K562 (cell line): ENCODE measurements around the gene MAP3K14. TPM values are rescaled to one million over a fixed set of nuclear protein-coding genes. Genes with fewer than 3 reads are reported as not detected.

Source experiments
- ATAC-seq: fragments of 200-7000 bp; cut with Tn5 transposase; 3 replicates; pipeline ENCODE4 v1.9.1; 2020; ENCODE audit warnings: moderate library complexity
- BruUV-seq: library from RNA; stranded (reverse); fragments of 400-500 nt; replicated peaks from 2 replicates; lab custom pipeline; 2021; lab: Mats Ljungman, UMichigan
- CTCF ChIA-PET: fragments of 300-600 bp; formaldehyde crosslinking; extraction: SDS; loops from one replicate; lab custom pipeline; 2021; ENCODE audit warnings: low intra/inter-chr PET ratio; lab: Yijun Ruan, JAX
- POLR2A ChIA-PET: fragments of 300-600, 350-650 bp; sonication (Branson Sonifier 250); formaldehyde crosslinking; extraction: SDS; loops from one replicate; lab custom pipeline; 2021; ENCODE audit warnings: antibody characterized with exemption, inconsistent platforms; lab: Yijun Ruan, JAX
- DNase-seq, 4 experiments: peaks; one replicate each; pipeline versions ENCODE4 v3.0.0 to v3.0.0-alpha.2; 2011 to 2018; ENCODE audit warnings: low spot score in 3 of 4, mixed read lengths in 3 of 4; ENCODE audit errors: extremely low read depth in 1 of 4
- FAIRE-seq: peaks from 2 replicates; lab custom pipeline; 2011; peaks lifted over from hg19 to GRCh38; lab: Jason Lieb, UNC
- H2AFZ ChIP-seq: 2 replicates; pipeline ENCODE4 v1.6.0; 2011; ENCODE audit warnings: low read depth, low read length, control low read depth, inconsistent platforms
- H3K27ac ChIP-seq: fragments of 200-600 bp; 3 replicates; pipeline ENCODE4 v1.8.0; 2011; ENCODE audit warnings: low read depth, mild to moderate bottlenecking, control low read depth, inconsistent platforms, low read length, moderate library complexity, mixed read lengths; ENCODE audit errors: extremely low read depth
- H3K27me3 ChIP-seq, 2 experiments: fragments of 300-600 bp in 1 of 2; 2 replicates in 1 of 2; 3 replicates in 1 of 2; pipeline versions ENCODE4 v1.6.0 to v1.8.0; 2011; ENCODE audit warnings: inconsistent platforms in 2 of 2, low read length in 2 of 2, mild to moderate bottlenecking in 1 of 2, mixed read lengths in 1 of 2, moderate library complexity in 1 of 2; ENCODE audit not compliant: control insufficient read depth in 2 of 2, insufficient read depth in 2 of 2
- H3K36me3 ChIP-seq: fragments of 300-600 bp; 3 replicates; pipeline ENCODE4 v1.8.0; 2011; ENCODE audit warnings: mild to moderate bottlenecking, low read length, inconsistent platforms; ENCODE audit not compliant: control insufficient read depth, insufficient read depth
- H3K4me1 ChIP-seq, 2 experiments: fragments of 200-600 bp in 1 of 2; replicated peaks in 1 of 2; 2 replicates in 1 of 2; 3 replicates in 1 of 2; pipeline versions ENCODE4 v1.5.1 to v1.8.0; 2011; ENCODE audit warnings: inconsistent platforms in 2 of 2, low read length in 2 of 2, mild to moderate bottlenecking in 1 of 2, mixed read lengths in 1 of 2, moderate library complexity in 1 of 2; ENCODE audit not compliant: control insufficient read depth in 2 of 2, insufficient read depth in 2 of 2
- H3K4me2 ChIP-seq: 2 replicates; pipeline ENCODE4 v1.6.1; 2011; ENCODE audit warnings: low read length, control low read depth, inconsistent platforms, mixed read lengths; ENCODE audit not compliant: insufficient read depth
- H3K4me3 ChIP-seq: fragments of 200-600 bp; sonication (generic), shearing (Covaris generic); 2 replicates; pipeline ENCODE4 v1.5.1; 2016; ENCODE audit warnings: control low read depth, inconsistent platforms
- H3K79me2 ChIP-seq: fragments of 200-600 bp; 3 replicates; pipeline ENCODE4 v1.8.0; 2011; ENCODE audit warnings: low read length, inconsistent platforms; ENCODE audit not compliant: control insufficient read depth, insufficient read depth
- H3K9ac ChIP-seq, 2 experiments: 2 replicates each; pipeline versions ENCODE4 v1.6.0 to v1.6.1; 2011; ENCODE audit warnings: low read depth in 2 of 2, low read length in 2 of 2, control low read depth in 1 of 2, inconsistent platforms in 1 of 2, mild to moderate bottlenecking in 1 of 2, mixed read lengths in 1 of 2; ENCODE audit not compliant: insufficient read depth in 1 of 2
- H3K9me1 ChIP-seq: one replicate; pipeline ENCODE4 v1.6.0; 2011; ENCODE audit warnings: inconsistent platforms, mild to moderate bottlenecking, low read length, moderate library complexity; ENCODE audit not compliant: control insufficient read depth, insufficient read depth
- H3K9me3 ChIP-seq: replicated peaks from 2 replicates; pipeline ENCODE4 v1.5.1; 2011; ENCODE audit warnings: low read depth, low read length, inconsistent platforms; ENCODE audit not compliant: control insufficient read depth, insufficient read depth
- H4K20me1 ChIP-seq: replicated peaks from 2 replicates; pipeline ENCODE4 v1.6.1; 2011; ENCODE audit warnings: low read length, inconsistent platforms, mixed read lengths; ENCODE audit not compliant: control insufficient read depth, insufficient read depth
- CREB1 ChIP-seq, 2 experiments: sonication (generic) in 1 of 2; formaldehyde crosslinking in 1 of 2; IDR thresholded peaks; 2 replicates each; pipeline versions ENCODE4 v1.6.1 to v1.8.0; 2012 to 2022; ENCODE audit warnings: inconsistent platforms in 1 of 2, mild to moderate bottlenecking in 1 of 2, missing genetic modification reagents in 1 of 2, moderate library complexity in 1 of 2
- CTCF ChIP-seq, 3 experiments: IDR thresholded peaks in 2 of 3; conservative IDR thresholded peaks in 1 of 3; 2 replicates each; pipeline ENCODE4 v1.5.1; 2011 to 2012; ENCODE audit warnings: low read length in 3 of 3, mild to moderate bottlenecking in 3 of 3, control low read depth in 2 of 3, improper control_type of control experiment in 1 of 3, inconsistent platforms in 1 of 3, low read depth in 1 of 3, mixed read lengths in 1 of 3, moderate library complexity in 1 of 3; ENCODE audit not compliant: insufficient read depth in 2 of 3
- DMBX1 ChIP-seq: fragments of 250-450 bp; sonication (Bioruptor Pico); IDR thresholded peaks from 2 replicates; pipeline ENCODE4 v1.8.0; 2022; ENCODE audit warnings: inconsistent platforms, mild to moderate bottlenecking, moderate library complexity, borderline replicate concordance
- KAT7 ChIP-seq: sonication (generic); formaldehyde crosslinking; IDR thresholded peaks from 2 replicates; pipeline ENCODE4 v1.8.0; 2022; ENCODE audit warnings: missing genetic modification reagents, mild to moderate bottlenecking, borderline replicate concordance
- KDM4B ChIP-seq, 2 experiments: fragments of 450-650 bp in 1 of 2; sonication (generic) in 1 of 2; IDR thresholded peaks; 2 replicates each; pipeline ENCODE4 v1.6.1; 2016 to 2017; ENCODE audit warnings: borderline replicate concordance in 2 of 2, antibody characterized with exemption in 1 of 2, low read depth in 1 of 2, mild to moderate bottlenecking in 1 of 2
- MAX ChIP-seq: sonication (generic); formaldehyde crosslinking; IDR thresholded peaks from 2 replicates; pipeline ENCODE4 v1.9.0; 2022; ENCODE audit warnings: mild to moderate bottlenecking, missing genetic modification reagents
- NR0B1 ChIP-seq: fragments of 450-650 bp; IDR thresholded peaks from one replicate; pipeline ENCODE4 v1.6.1; 2018; ENCODE audit warnings: mild to moderate bottlenecking, moderate library complexity; ENCODE audit not compliant: partially characterized antibody
- SREBF1 ChIP-seq: fragments of 150-350 bp; IDR thresholded peaks from 2 replicates; pipeline ENCODE4 v1.6.1; 2014; ENCODE audit warnings: antibody characterized with exemption, low read depth, low read length, borderline replicate concordance
- U2AF2 ChIP-seq: fragments of 200-400 bp; formaldehyde crosslinking; optimal IDR thresholded peaks from 2 replicates; pipeline ENCODE3; 2017; ENCODE audit warnings: low read depth, mild to moderate bottlenecking, low read length
- ZNF583 ChIP-seq: fragments of 250-450 bp; sonication (Bioruptor Pico); IDR thresholded peaks from 2 replicates; pipeline ENCODE4 v1.4.0; 2020
- WGBS: fragments of 100-300 bp; shearing (Covaris generic); methylation state at CpG from one replicate; pipeline ENCODE4 v1.1.6; 2016; ENCODE audit warnings: low coverage, mixed read lengths; ENCODE audit not compliant: insufficient coverage; ENCODE audit errors: missing lambda C conversion rate; 5-methylcytosine and 5-hydroxymethylcytosine counted together
- in situ Hi-C: fragments of 300-500 bp; cut with MboI; formaldehyde crosslinking; loops from 4 replicates; pipeline ENCODE4 v1.15.0; 2018; ENCODE audit warnings: inconsistent platforms, mixed read lengths
- intact Hi-C: fragments of 100-400 bp; cut with micrococcal nuclease; formaldehyde crosslinking; loops from 2 replicates; pipeline ENCODE4 v1.14.2; 2022
- polyA plus RNA-seq, 8 experiments: library from polyadenylated mRNA; depleted of rRNA in 4 of 8; stranded (reverse) in 5 of 8; unstranded in 3 of 8; fragments of >200 nt; fragmentation: Nextera tagmentation in 2 of 8; fragmentation: Illumina TruSeq in 1 of 8; extraction: Ambion mirVana in 2 of 8; extraction: Trizol in 1 of 8; gene quantifications; 2 replicates each; pipeline versions ENCODE4 v1.2.1 to v1.2.3, GENCODE V29; 2011 to 2014; ENCODE audit warnings: inconsistent platforms in 1 of 8, missing spikeins in 1 of 8
- total RNA-seq, 7 experiments: library from RNA; depleted of rRNA in 6 of 7; stranded (reverse); fragments of >200 nt in 6 of 7; fragmentation: Illumina TruSeq in 2 of 7; extraction: Trizol in 2 of 7; gene quantifications; 2 replicates each; pipeline versions ENCODE4 v1.2.1 to v1.2.3, GENCODE V29; 2011 to 2021; ENCODE audit warnings: low replicate concordance in 1 of 7

MAP3K14 gene
- total and polyA plus RNA-seq, 9 of the 15 experiments (the other 6 are each of a cell fraction or from before 2014, with no cell fraction given) = 0.45 to 8.7 (median 3.2) TPM

DNA sequence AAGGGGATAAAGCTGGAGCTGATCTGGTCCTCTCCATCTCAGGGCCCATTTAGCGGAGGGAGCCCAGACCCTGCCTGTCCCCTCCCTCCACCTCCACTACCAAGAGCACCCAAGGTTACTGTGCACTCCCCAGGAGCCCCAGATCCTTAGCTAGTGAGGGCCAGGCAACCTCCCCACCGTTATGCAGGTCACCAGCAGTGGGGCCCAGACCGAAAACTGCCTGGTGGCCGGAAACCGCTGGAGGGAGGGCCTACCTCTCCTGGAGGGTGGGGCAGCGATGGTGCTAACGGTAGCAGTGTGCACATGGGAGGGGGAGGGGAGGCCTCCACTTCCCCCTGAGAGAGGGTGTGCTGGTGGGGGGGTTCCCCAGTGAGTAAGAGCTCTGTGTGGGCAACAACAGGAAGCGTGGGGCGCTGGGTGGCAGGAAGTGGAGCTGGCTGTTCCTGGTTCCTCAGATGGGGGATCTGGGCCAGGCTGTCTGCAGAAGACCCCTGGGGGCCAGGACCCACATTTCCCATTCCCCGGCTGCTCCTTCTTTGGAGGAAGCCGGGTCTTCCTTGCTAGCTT is 90.8 kb downstream of the MAP3K14 start (continued):
- TF ChIP-seq CREB1 (IDR thresholded peaks at IDR 0.05) = no peak
- 0 out of 2 replicates have a peak, but pooled peaks have one; percentile 34 for TF ChIP-seq CREB1 (CRISPR knock-in tag; IDR thresholded peaks at IDR 0.05)
- TF ChIP-seq KAT7 (CRISPR knock-in tag) = 0 out of 2 replicates have a peak, but pooled peaks have one; percentile 59

GRCh38 chr17:45225051-45225700 is 91.6 kb downstream of the MAP3K14 start:
- ChIA-PET CTCF (no interaction called here), POLR2A (interaction anchor here (9.0 kb wide), 1 partner anchor 75 kb away, joined by 92 read pairs; the partner anchor contains the start of gene HEXIM1)
- WGBS = 53% methylated on average over 6 of the region's 7 CpGs
- no peaks in the 10 kb centered on the region for H4K20me1 ChIP-seq
- no peaks in the 10 kb centered on the region for H3K9me3 ChIP-seq
- FAIRE-seq = no peak
- H3K4me3 ChIP-seq = peak overlapping the region; percentile 20; the same call in 1 of the 2 replicates
- H3K9me1 ChIP-seq = no peaks in the 10 kb centered on the region
- no peak for DNase-seq
- H3K79me2 ChIP-seq = peaks cover 75% of the 10 kb centered on the region
- H3K27ac ChIP-seq = peak overlapping the region; percentile 90
- peak overlapping the region; percentile 77 to 82 for H3K9ac ChIP-seq
- no peaks in the 10 kb centered on the region for H3K36me3 ChIP-seq
- no peak overlapping the region for H2AFZ ChIP-seq
- ATAC-seq = no peak
- H3K27me3 ChIP-seq = no peaks in the 10 kb centered on the region
- in situ Hi-C loops = no loop called here
- BruUV-seq = no TSS peak
- intact Hi-C loops = no loop called here
- peak overlapping the region; percentile 82 for H3K4me2 ChIP-seq
- H3K4me1 ChIP-seq = peaks cover 75 to 91% of the 10 kb centered on the region in 2 experiments
- TF ChIP-seq KDM4B (IDR thresholded peaks at IDR 0.05; ENCODE audit: borderline replicate concordance in 2 of 2, low read depth in 1 of 2) (no peak), U2AF2 (no peak), ZNF583 (no peak), SREBF1 (no peak), DMBX1 (CRISPR knock-in tag) (0 out of 2 replicates have a peak, but pooled peaks have one; percentile 23), NR0B1 (no peak), CTCF (IDR thresholded peaks at IDR 0.05 in 2 of 3, conservative IDR thresholded peaks at IDR 0.05 in 1 of 3; ENCODE audit: insufficient read depth in 2 of 3, low read depth in 1 of 3, low read length in 3 of 3) (no peak), MAX (CRISPR knock-in tag) (0 out of 2 replicates have a peak, but pooled peaks have one; percentile 34)
